ENCODE results near the gene PRRT2.

PRRT2 gene

DNA sequence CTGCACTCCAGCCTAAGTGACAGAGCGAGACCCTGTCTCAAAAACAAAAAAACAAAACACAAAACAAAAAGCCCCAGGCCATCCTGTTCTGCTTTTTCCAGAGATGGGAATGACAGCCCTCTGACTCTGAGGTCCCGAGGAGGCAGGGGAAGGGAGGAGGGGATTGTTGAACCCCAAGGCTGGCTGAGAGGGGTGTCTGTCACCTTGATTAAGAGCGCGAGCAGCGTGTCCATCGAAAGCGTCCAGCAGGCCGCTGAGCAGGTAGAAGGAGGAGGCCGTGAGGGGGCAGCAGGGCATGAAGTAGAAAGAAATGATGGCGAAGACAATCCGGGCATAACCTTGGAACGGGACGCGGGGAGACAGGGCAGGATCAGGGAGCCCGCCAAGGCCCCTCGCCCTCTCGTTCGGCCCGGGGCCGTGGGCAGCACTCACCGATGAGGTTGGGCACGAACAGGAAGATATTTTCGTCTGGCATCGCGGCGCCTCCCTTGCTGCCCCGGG lies 50.4 kb downstream of the PRRT2 start:
- no peak for DNase-seq (ENCODE audit: low read depth in 2 of 2)

DNA sequence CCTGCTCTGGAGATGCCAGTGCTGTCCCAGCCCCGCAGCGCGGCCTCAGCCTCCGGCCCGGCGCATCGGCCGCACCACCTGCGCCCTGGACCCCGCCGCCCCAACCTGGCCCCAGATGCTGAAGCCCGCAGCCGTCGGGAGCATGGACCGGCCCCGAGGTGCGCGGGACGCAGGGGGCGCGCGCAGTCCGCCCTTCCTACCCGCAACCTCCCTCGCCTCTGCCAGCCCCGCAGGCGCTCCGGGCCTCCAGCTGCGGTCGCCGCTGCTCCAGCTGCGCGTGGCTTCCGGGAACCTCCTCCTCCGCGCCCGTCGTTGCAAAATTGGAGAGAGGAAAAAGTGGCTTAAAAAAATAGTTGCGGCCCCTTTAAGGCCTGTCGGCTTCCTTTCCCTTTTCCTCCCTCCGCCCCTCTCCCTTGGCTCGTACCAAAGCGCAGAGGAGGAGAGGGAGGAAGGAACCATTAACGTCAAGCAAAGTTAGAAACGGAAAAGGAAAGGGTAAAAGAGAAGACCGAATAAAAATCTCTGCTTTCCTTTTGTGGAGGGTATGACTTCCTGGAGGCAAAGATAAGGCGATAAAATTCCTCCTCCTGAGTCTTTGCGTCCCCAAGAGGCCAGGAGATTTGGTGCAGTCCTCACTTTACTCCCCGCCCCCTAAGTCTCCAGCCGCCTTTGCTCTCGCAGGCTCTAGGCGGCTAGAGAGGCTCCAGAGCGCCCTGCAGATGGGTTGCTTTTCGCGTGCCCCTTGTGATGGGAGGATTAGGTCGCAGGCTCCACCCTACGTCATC lies 51.1 kb downstream of the PRRT2 start, which contains the start of gene CDIPT:
CDIPT (minus strand) TSS at position 343 of the 785 bp plus-strand sequence. CDS start 369 bp downstream, outside the sequence.
- peak; percentile 88 to 90 for DNase-seq (ENCODE audit: low read depth in 2 of 2)

DNA sequence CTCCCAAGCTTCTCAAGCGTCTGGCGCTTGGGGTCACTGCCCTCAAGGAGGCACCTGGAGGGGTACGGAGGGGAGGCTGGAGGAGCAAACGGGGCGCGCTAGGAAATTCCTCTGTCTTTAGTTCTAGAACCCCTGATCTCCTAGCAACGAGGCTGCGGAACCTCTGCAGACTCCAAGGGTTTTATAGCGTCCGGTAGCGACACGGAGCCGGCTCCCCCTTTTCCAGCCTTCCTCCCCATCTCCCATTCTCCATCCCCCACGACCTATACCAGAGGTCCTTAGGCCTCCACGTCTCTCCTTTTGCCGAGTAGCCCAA lies 51.6 kb downstream of the PRRT2 start:
- no peak for DNase-seq (ENCODE audit: low read depth in 2 of 2)

DNA sequence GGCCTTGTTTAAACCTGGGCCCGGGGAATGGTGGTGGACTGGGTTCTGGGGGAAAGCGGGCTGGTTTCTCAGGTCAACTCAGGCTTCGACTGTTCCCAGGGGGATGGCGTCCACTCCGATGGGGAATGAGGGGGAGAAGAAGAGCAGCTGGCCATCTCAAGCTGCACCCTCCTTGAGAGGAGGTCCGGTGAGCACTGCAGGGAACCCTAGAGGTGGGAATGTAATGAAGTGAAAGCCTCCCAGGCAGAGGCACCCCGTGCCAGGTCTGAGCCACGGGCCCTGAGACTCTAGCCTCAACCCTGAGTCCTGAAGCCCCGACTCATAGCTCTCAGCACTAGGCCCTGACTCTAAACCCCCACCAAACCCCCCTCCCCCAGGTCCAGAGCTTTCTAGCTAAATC lies 52.2 kb downstream of the PRRT2 start:
- DNase-seq (ENCODE audit: low read depth in 2 of 2), result no peak
